H1 (cell line): ENCODE measurements around the gene POU5F1. TPM values are rescaled to one million over a fixed set of nuclear protein-coding genes. Genes with fewer than 3 reads are reported as not detected.

Experiments used
- CTBP2 ChIP-seq: IDR thresholded peaks from 2 replicates; pipeline ENCODE4 v1.7.0; 2011; ENCODE audit warnings: borderline replicate concordance, mild to moderate bottlenecking, moderate library complexity, mixed read lengths, low read length; ENCODE audit not compliant: insufficient read depth, insufficient read length
- polyA plus RNA-seq, 7 experiments: library from polyadenylated mRNA; depleted of rRNA in 3 of 7; stranded (reverse) in 5 of 7; unstranded in 2 of 7; fragments of >200 nt in 5 of 7; fragments of 200-250 nt in 2 of 7; gene quantifications; 1 replicate in 5 of 7; 2 replicates in 1 of 7; 4 replicates in 1 of 7; pipeline versions ENCODE4 v1.2.1 to v1.2.3, GENCODE V29; 2011 to 2013; ENCODE audit warnings: missing spikeins in 2 of 7, mixed read lengths in 2 of 7
- total RNA-seq: library from RNA; stranded (reverse); fragmentation: NEBNext Ultra II Directional; extraction: Animal tissue kit (Norgen Biotek cat#: 25700); gene quantifications from 2 replicates; pipeline ENCODE4 v1.2.1, GENCODE V29; 2021

The POU5F1 gene
- total and polyA plus RNA-seq, 2 of the 8 experiments (the other 6 are each of a cell fraction or from before 2014, with no cell fraction given): 2,437 to 2,526 TPM

DNA sequence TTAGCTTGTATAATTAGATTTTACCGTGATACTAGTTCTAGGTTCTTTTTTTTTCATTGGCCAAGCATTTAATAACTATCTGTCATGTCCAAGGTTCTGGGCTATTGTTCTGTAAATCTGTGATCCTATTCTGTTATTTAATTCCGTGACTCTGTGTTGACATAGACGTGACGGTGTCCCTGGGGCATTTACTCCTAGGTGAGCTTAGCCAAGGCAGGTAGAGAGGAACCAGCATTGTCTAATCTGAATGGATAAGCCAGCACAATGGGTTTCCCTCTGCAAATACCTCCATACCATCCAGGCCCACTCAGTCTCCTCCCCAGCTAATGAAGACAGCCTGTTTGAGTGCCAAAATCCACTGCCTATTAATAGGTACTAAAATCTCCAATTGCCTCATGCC is 41.4 kb downstream of the POU5F1 start (continued):
- TF ChIP-seq CTBP2: no peak
